ENCODE results near the gene MAPK13. TPM values are rescaled to one million over a fixed set of nuclear protein-coding genes. Genes with fewer than 3 reads are reported as not detected.

MAPK13 gene
- total RNA-seq, 3 donors from 2014 or later = 2.6 to 45.2 (median 30.2) TPM

DNA sequence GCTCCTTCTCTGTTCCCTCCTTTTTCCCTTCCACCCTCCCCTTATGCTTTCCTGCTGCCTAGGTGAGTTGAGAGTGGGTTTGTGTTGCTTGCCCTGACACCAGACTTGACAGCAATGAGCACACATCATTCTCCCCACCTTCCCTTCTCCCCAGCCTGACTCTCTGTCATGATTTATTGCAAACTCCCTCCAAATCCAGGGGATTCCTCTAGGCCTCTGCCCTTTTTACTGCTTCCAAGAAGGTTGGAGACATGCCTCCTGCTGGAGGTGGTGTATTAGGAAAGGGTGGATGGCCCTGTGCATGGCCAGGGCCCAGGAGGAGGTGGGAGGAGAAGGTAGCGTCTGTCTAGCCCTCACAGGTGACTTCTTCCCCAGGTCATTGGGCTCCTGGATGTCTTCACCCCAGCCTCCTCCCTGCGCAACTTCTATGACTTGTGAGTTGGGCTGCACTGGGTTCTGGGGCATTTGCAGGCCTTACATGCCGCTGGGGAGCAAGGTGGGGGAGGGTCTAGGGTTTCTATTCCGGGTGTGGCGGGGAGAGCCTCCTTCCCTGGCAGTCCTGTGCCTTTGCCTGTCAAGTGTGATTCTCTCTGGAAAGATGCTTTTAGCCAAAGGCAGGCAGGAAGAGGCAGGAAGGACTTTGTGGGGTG lies 2.1 kb downstream of the MAPK13 start:
- H3K9me3 ChIP-seq = no peaks in the 10 kb centered on the region
- DNase-seq (ENCODE audit: low spot score in 2 of 2) = no peak
- H3K27ac ChIP-seq = peak overlapping the region; percentile 89 to 95
- intact Hi-C loops (cut with DNase I; ENCODE audit: low total_unique reads) = loop anchor here (5.0 kb wide), 1 partner anchor 65 kb away; the partner anchor contains the start of gene BRPF3
- no peaks in the 10 kb centered on the region for H3K36me3 ChIP-seq
- TF ChIP-seq, protein P1, sequence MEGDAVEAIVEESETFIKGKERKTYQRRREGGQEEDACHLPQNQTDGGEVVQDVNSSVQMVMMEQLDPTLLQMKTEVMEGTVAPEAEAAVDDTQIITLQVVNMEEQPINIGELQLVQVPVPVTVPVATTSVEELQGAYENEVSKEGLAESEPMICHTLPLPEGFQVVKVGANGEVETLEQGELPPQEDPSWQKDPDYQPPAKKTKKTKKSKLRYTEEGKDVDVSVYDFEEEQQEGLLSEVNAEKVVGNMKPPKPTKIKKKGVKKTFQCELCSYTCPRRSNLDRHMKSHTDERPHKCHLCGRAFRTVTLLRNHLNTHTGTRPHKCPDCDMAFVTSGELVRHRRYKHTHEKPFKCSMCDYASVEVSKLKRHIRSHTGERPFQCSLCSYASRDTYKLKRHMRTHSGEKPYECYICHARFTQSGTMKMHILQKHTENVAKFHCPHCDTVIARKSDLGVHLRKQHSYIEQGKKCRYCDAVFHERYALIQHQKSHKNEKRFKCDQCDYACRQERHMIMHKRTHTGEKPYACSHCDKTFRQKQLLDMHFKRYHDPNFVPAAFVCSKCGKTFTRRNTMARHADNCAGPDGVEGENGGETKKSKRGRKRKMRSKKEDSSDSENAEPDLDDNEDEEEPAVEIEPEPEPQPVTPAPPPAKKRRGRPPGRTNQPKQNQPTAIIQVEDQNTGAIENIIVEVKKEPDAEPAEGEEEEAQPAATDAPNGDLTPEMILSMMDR (IDR thresholded peaks at IDR 0.05) = no peak
- no peak for TF ChIP-seq POLR2A (IDR thresholded peaks at IDR 0.05)
- TF ChIP-seq POLR2AphosphoS5 (IDR thresholded peaks at IDR 0.05) = no peak
- peaks cover 3% of the 10 kb centered on the region in 2 donors for H3K4me1 ChIP-seq
- H3K27me3 ChIP-seq = no peaks in the 10 kb centered on the region
- H3K4me3 ChIP-seq = peak overlapping the region in 1 of 3 donors; percentile 81

DNA sequence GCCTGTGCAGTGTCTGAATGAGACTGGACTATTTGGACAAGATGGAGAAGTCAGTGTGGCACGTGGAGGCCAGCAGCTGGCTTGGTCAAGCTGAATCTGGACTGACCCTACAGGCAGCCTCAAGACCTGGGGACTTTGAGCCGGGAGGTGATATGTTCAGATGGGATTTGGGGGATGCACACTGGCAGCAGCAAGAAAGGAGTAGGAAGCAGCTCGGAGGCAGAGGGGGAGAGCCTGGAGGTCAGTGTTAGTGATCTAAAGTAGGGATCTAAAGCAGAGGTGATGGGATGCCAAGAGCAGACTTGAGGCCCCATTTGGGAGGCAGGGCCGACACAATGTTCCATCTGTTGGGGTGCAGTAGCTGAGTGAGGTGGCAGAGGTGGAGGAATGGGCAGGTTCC lies 2.8 kb downstream of the MAPK13 start:
- TF ChIP-seq, protein P1 (IDR thresholded peaks at IDR 0.05) = no peak
- no peak for TF ChIP-seq POLR2AphosphoS5 (IDR thresholded peaks at IDR 0.05)
- TF ChIP-seq POLR2A (IDR thresholded peaks at IDR 0.05) = no peak
- peak overlapping the region; percentile 89 to 95 for H3K27ac ChIP-seq
- no peaks in the 10 kb centered on the region for H3K9me3 ChIP-seq
- intact Hi-C loops (cut with DNase I; ENCODE audit: low total_unique reads) = loop anchor here (5.0 kb wide), 1 partner anchor 64 kb away; the partner anchor contains the start of gene BRPF3
- no peak for DNase-seq (ENCODE audit: low spot score in 2 of 2)
- no peaks in the 10 kb centered on the region for H3K36me3 ChIP-seq
- H3K27me3 ChIP-seq = no peaks in the 10 kb centered on the region
- peaks cover 3% of the 10 kb centered on the region in 2 donors for H3K4me1 ChIP-seq
- no peak overlapping the region for H3K4me3 ChIP-seq

GRCh38 chr6:36133912-36134311 lies 3.6 kb downstream of the MAPK13 start:
- no peaks in the 10 kb centered on the region for H3K36me3 ChIP-seq
- TF ChIP-seq, protein P1 (IDR thresholded peaks at IDR 0.05) = no peak
- TF ChIP-seq POLR2AphosphoS5 (IDR thresholded peaks at IDR 0.05) (no peak), POLR2A (IDR thresholded peaks at IDR 0.05) (no peak)
- H3K4me3 ChIP-seq = no peak overlapping the region
- no peak overlapping the region for H3K27ac ChIP-seq
- H3K9me3 ChIP-seq = no peaks in the 10 kb centered on the region
- H3K4me1 ChIP-seq = peaks cover 3% of the 10 kb centered on the region in 2 donors
- intact Hi-C loops (cut with DNase I; ENCODE audit: low total_unique reads) = loop anchor here (5.0 kb wide), 1 partner anchor 63 kb away; the partner anchor contains the start of gene BRPF3
- H3K27me3 ChIP-seq = no peaks in the 10 kb centered on the region
- no peak for DNase-seq (ENCODE audit: low spot score in 2 of 2)

GRCh38 chr6:36135053-36135731 lies 4.9 kb downstream of the MAPK13 start:
- peaks cover 0 to 3% of the 10 kb centered on the region in 2 donors for H3K4me1 ChIP-seq
- no peak overlapping the region for H3K4me3 ChIP-seq
- intact Hi-C loops (cut with DNase I; ENCODE audit: low total_unique reads) = no loop called here
- H3K9me3 ChIP-seq = no peaks in the 10 kb centered on the region
- H3K27me3 ChIP-seq = no peaks in the 10 kb centered on the region
- peak overlapping the region; percentile 10 to 36 for H3K27ac ChIP-seq
- H3K36me3 ChIP-seq = no peaks in the 10 kb centered on the region
- TF ChIP-seq, protein P1 (IDR thresholded peaks at IDR 0.05) = no peak
- no peak for TF ChIP-seq POLR2A (IDR thresholded peaks at IDR 0.05)
- TF ChIP-seq POLR2AphosphoS5 (IDR thresholded peaks at IDR 0.05) = no peak
- peak in 1 of 2 donors; percentile 30 for DNase-seq (ENCODE audit: low spot score in 2 of 2)

- Histone ChIP-seq H3K4me3 (no peak overlapping the region), H3K36me3 (no peaks in the 10 kb centered on the region), H3K4me1 (peaks cover 0 to 3% of the 10 kb centered on the region in 2 donors), H3K27me3 (no peaks in the 10 kb centered on the region), H3K27ac (peak overlapping the region; percentile 10 to 36), H3K9me3 (no peaks in the 10 kb centered on the region)
- TF ChIP-seq POLR2AphosphoS5 (IDR thresholded peaks at IDR 0.05) (no peak), POLR2A (IDR thresholded peaks at IDR 0.05) (no peak)
- TF ChIP-seq, protein P1 (IDR thresholded peaks at IDR 0.05) = no peak
- no peak for DNase-seq (ENCODE audit: low spot score in 2 of 2)
- intact Hi-C loops (cut with DNase I; ENCODE audit: low total_unique reads) = no loop called here
Measured at GRCh38 chr6:36136034-36136433, 5.7 kb downstream of the MAPK13 start.

All from breast epithelium (tissue), 4 donors.